Measurements from ENCODE around the gene GAB2.

GRCh38 chr11:78354408-78355308 is 63.0 kb downstream of the GAB2 start:
- no peak for TF ChIP-seq CTCF (IDR thresholded peaks at IDR 0.05)
- no peak for TF ChIP-seq EZH2 (IDR thresholded peaks at IDR 0.05; ENCODE audit: borderline replicate concordance, insufficient read depth, low read depth, low read length, poor library complexity, severe bottlenecking)
